SK-N-MC (cell line): Measurements from ENCODE around the gene HS1BP3.

Experiments used
- EZH2 ChIP-seq: fragments of 200-600 bp; sonication (generic); IDR thresholded peaks from one replicate; pipeline ENCODE4 v1.6.1; 2017; ENCODE audit warnings: antibody characterized with exemption
- FOXP2 ChIP-seq: optimal IDR thresholded peaks from 2 replicates; pipeline ENCODE3; 2011; ENCODE audit warnings: mild to moderate bottlenecking, moderate library complexity; ENCODE audit not compliant: insufficient read depth; ENCODE audit errors: extremely low read length, control extremely low read depth
- POLR2AphosphoS5 ChIP-seq: IDR thresholded peaks from 2 replicates; pipeline ENCODE4 v1.6.1; 2012; ENCODE audit warnings: mild to moderate bottlenecking, low read depth, low read length, borderline replicate concordance

DNA sequence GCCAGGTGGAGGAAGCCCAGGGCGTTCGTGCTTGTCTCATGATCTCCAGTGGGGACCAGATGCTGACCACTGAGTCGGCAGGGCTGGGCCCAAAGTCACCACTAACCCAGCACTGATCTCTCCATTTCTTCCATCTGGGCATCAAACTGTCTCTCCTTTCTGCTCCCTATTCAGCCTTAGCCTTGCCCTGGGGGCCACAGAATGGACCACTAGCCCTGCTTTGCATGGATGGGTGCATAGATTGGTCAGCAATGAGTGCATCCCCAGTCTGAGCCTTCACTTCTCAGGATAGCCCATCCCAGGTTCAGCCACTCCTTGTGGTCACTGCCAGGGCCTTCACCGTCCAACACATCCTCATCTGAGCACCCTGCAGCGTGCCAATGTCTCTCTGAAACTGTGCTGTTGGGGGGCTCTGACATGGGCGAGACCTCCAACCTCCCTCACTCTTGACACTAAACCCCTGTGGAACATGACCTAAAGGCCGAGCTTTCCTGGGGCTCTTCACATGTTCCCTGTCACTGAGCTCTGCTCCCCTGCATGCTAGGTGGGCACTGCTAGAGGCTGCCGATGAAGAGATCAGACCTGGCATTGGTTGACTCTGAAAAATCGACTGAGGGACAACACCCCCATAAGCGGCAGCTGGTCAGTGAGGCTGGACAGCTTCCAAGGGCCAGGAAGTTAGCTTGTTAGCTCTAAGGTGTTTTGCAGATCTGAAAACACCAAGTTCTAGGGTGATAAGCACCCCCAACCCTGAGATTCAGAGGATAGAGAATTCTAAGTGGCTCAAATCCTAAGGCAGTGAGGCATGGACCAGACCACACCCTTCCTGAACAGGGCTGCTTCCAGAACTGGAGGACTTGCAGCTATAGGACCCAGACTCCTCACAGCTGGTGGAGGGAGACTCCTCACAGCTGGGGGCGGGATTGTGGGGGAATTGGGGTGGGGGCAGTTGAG is 61.7 kb downstream of the HS1BP3 start:
- TF ChIP-seq FOXP2 (no peak), POLR2AphosphoS5 (no peak), EZH2 (no peak)
